C4-2B (cell line): ENCODE measurements around the gene ADAMTSL4.

Experiments
- ZFX ChIP-seq: fragments of 450-650 bp; IDR thresholded peaks from 2 replicates; pipeline ENCODE4 v1.6.1; 2017
- TF ChIP-seq, protein P1 (sequence below): fragments of 450-650 bp; conservative IDR thresholded peaks from 2 replicates; pipeline ENCODE4 v1.5.1; 2017; ENCODE audit warnings: mild to moderate bottlenecking

DNA sequence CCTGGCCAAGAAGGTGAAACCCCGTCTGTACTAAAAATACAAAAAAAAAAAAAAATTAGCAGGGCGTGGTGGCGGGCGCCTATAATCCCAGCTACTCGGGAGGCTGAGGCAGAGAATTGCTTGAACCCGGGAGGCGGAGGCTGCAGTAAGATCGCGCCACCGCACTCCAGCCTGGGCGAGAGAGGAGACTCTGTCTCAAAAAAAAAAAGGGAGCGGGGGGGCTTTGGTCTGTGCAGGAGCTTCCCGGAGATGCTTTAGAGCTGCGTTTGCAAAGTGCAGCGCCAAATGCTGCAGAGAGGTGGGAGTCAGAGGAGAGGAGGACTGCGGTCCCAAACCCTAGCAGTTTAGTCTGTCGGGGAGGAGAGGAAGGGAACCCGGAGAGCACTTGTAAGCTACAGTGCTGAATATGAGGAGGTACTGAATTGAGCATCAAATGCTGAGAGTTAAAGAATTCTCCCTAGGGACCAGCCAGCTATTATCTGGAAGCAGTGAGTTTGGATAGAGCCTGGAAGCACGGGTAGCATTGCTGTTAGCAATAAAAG lies 33.1 kb upstream of the ADAMTSL4 start:
- TF ChIP-seq, protein P1, sequence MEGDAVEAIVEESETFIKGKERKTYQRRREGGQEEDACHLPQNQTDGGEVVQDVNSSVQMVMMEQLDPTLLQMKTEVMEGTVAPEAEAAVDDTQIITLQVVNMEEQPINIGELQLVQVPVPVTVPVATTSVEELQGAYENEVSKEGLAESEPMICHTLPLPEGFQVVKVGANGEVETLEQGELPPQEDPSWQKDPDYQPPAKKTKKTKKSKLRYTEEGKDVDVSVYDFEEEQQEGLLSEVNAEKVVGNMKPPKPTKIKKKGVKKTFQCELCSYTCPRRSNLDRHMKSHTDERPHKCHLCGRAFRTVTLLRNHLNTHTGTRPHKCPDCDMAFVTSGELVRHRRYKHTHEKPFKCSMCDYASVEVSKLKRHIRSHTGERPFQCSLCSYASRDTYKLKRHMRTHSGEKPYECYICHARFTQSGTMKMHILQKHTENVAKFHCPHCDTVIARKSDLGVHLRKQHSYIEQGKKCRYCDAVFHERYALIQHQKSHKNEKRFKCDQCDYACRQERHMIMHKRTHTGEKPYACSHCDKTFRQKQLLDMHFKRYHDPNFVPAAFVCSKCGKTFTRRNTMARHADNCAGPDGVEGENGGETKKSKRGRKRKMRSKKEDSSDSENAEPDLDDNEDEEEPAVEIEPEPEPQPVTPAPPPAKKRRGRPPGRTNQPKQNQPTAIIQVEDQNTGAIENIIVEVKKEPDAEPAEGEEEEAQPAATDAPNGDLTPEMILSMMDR = no peak
- TF ChIP-seq ZFX = no peak
